Measurements from ENCODE around the gene RPTOR.

The RPTOR gene

DNA sequence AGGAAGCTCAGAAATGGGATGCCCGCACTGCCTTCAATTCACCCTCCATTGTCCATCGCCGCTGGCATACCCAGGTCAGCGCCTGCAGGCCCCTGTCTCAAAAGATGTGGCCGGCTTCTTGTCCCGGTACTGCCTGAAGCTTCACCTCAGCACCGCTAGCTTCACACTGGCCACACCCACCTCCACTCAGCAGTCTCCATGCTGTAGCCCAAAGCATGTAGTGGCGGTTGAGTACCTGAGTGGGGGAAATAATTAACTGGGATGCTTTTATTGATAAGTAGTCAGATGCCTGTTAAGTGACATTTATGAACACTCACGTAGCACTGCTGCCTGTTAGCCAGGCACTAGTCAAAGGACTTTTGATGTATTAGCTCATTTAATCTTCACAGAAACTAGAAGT lies 143.2 kb downstream of the RPTOR start:
- TF ChIP-seq, protein P1, sequence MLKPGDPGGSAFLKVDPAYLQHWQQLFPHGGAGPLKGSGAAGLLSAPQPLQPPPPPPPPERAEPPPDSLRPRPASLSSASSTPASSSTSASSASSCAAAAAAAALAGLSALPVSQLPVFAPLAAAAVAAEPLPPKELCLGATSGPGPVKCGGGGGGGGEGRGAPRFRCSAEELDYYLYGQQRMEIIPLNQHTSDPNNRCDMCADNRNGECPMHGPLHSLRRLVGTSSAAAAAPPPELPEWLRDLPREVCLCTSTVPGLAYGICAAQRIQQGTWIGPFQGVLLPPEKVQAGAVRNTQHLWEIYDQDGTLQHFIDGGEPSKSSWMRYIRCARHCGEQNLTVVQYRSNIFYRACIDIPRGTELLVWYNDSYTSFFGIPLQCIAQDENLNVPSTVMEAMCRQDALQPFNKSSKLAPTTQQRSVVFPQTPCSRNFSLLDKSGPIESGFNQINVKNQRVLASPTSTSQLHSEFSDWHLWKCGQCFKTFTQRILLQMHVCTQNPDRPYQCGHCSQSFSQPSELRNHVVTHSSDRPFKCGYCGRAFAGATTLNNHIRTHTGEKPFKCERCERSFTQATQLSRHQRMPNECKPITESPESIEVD (tag by site-specific recombination; IDR thresholded peaks at IDR 0.05), result no peak
- TF ChIP-seq, protein P2, sequence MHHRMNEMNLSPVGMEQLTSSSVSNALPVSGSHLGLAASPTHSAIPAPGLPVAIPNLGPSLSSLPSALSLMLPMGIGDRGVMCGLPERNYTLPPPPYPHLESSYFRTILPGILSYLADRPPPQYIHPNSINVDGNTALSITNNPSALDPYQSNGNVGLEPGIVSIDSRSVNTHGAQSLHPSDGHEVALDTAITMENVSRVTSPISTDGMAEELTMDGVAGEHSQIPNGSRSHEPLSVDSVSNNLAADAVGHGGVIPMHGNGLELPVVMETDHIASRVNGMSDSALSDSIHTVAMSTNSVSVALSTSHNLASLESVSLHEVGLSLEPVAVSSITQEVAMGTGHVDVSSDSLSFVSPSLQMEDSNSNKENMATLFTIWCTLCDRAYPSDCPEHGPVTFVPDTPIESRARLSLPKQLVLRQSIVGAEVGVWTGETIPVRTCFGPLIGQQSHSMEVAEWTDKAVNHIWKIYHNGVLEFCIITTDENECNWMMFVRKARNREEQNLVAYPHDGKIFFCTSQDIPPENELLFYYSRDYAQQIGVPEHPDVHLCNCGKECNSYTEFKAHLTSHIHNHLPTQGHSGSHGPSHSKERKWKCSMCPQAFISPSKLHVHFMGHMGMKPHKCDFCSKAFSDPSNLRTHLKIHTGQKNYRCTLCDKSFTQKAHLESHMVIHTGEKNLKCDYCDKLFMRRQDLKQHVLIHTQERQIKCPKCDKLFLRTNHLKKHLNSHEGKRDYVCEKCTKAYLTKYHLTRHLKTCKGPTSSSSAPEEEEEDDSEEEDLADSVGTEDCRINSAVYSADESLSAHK (tag by site-specific recombination; IDR thresholded peaks at IDR 0.05), result no peak
- no peak for TF ChIP-seq ZNF112 (tag by site-specific recombination; IDR thresholded peaks at IDR 0.05)
- no peak for TF ChIP-seq ZNF610 (tag by site-specific recombination; IDR thresholded peaks at IDR 0.05; ENCODE audit: borderline replicate concordance)
- TF ChIP-seq ZNF433 (tag by site-specific recombination; IDR thresholded peaks at IDR 0.05; ENCODE audit: low read depth), result no peak
- TF ChIP-seq, protein P3, sequence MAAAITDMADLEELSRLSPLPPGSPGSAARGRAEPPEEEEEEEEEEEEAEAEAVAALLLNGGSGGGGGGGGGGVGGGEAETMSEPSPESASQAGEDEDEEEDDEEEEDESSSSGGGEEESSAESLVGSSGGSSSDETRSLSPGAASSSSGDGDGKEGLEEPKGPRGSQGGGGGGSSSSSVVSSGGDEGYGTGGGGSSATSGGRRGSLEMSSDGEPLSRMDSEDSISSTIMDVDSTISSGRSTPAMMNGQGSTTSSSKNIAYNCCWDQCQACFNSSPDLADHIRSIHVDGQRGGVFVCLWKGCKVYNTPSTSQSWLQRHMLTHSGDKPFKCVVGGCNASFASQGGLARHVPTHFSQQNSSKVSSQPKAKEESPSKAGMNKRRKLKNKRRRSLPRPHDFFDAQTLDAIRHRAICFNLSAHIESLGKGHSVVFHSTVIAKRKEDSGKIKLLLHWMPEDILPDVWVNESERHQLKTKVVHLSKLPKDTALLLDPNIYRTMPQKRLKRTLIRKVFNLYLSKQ (tag by site-specific recombination; IDR thresholded peaks at IDR 0.05; ENCODE audit: borderline replicate concordance), result no peak
- TF ChIP-seq ZNF292 (tag by site-specific recombination; IDR thresholded peaks at IDR 0.05; ENCODE audit: borderline replicate concordance, low read depth), result no peak
- TF ChIP-seq, protein P4, sequence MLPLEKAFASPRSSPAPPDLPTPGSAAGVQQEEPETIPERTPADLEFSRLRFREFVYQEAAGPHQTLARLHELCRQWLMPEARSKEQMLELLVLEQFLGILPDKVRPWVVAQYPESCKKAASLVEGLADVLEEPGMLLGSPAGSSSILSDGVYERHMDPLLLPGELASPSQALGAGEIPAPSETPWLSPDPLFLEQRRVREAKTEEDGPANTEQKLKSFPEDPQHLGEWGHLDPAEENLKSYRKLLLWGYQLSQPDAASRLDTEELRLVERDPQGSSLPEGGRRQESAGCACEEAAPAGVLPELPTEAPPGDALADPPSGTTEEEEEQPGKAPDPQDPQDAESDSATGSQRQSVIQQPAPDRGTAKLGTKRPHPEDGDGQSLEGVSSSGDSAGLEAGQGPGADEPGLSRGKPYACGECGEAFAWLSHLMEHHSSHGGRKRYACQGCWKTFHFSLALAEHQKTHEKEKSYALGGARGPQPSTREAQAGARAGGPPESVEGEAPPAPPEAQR (tag by site-specific recombination; IDR thresholded peaks at IDR 0.05), result no peak
- no peak for TF ChIP-seq ZNF121 (tag by site-specific recombination; IDR thresholded peaks at IDR 0.05)
- no peak for TF ChIP-seq ZNF654 (tag by site-specific recombination; IDR thresholded peaks at IDR 0.05; ENCODE audit: low read depth)
- TF ChIP-seq KLF9 (tag by site-specific recombination; IDR thresholded peaks at IDR 0.05; ENCODE audit: low read depth), result no peak
- no peak for TF ChIP-seq RBAK (tag by site-specific recombination; IDR thresholded peaks at IDR 0.05)
- no peak for TF ChIP-seq SCRT2 (tag by site-specific recombination; IDR thresholded peaks at IDR 0.05)
- TF ChIP-seq, protein P5, sequence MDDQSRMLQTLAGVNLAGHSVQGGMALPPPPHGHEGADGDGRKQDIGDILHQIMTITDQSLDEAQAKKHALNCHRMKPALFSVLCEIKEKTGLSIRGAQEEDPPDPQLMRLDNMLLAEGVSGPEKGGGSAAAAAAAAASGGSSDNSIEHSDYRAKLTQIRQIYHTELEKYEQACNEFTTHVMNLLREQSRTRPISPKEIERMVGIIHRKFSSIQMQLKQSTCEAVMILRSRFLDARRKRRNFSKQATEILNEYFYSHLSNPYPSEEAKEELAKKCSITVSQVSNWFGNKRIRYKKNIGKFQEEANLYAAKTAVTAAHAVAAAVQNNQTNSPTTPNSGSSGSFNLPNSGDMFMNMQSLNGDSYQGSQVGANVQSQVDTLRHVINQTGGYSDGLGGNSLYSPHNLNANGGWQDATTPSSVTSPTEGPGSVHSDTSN (CRISPR knock-in tag; IDR thresholded peaks at IDR 0.05), result no peak
- no peak for TF ChIP-seq ZNF221 (tag by site-specific recombination; IDR thresholded peaks at IDR 0.05; ENCODE audit: borderline replicate concordance)
- no peak for TF ChIP-seq ZNF837 (tag by site-specific recombination; IDR thresholded peaks at IDR 0.05)
- POLR2A ChIA-PET, result no interaction called here
- H3K9me3 ChIP-seq (ENCODE audit: control insufficient read depth, insufficient read depth, low read depth, low read length), result no peaks in the 10 kb centered on the region
- H3K4me1 ChIP-seq (ENCODE audit: control insufficient read depth, insufficient read depth, low read length), result no peaks in the 10 kb centered on the region
- H3K36me3 ChIP-seq (ENCODE audit: control insufficient read depth in 2 of 2, insufficient read depth in 1 of 2, low read length in 2 of 2), result peaks cover 0 to 15% of the 10 kb centered on the region in 2 experiments; a peak in 2 of 3 replicates
- H3K4me3 ChIP-seq (ENCODE audit: low read depth, low read length), result no peak overlapping the region
- H3K27ac ChIP-seq (ENCODE audit: extremely low read depth, low read depth, low read length), result no peak overlapping the region
- CTCF ChIA-PET, result no interaction called here

DNA sequence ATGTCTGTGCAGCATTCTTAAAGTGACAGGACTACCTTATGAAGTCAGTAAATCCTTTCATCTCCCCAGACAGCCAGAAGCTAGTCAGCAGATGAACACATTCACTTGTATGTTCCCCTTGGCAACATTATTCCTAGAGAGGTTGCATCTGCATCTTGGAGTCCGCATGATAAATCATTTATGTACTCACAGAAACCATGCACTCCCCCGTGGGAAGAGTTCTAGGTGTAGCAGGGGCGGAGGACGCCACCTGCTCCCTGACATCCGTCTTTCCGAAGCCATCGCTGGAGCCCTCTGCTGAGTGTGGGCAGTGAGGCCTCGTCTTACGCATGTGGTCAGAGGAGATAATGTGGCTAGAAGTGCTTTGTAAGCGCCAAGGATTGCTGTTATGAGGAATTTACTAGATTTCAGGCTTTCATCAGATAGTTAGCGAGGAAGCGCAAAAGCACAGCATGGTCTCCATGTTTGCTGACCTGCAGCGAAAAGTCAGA lies 144.5 kb downstream of the RPTOR start:
- POLR2A ChIA-PET, result no interaction called here
- H3K27ac ChIP-seq (ENCODE audit: extremely low read depth, low read depth, low read length), result no peak overlapping the region
- H3K9me3 ChIP-seq (ENCODE audit: control insufficient read depth, insufficient read depth, low read depth, low read length), result no peaks in the 10 kb centered on the region
- CTCF ChIA-PET, result no interaction called here
- TF ChIP-seq EGR2 (tag by site-specific recombination; IDR thresholded peaks at IDR 0.05; ENCODE audit: low read depth) (peak; percentile 38; the same call in 1 of the 2 replicates), TRIM28 (IDR thresholded peaks at IDR 0.05; ENCODE audit: borderline replicate concordance, low read length) (peak; percentile 31; the same call in 1 of the 2 replicates), ZNF549 (tag by site-specific recombination; IDR thresholded peaks at IDR 0.05) (no peak), TCF7L2 (IDR thresholded peaks at IDR 0.05; ENCODE audit: borderline replicate concordance, low read depth, low read length) (0 out of 2 replicates have a peak, but pooled peaks have one; percentile 16)
- H3K4me1 ChIP-seq (ENCODE audit: control insufficient read depth, insufficient read depth, low read length), result no peaks in the 10 kb centered on the region
- H3K36me3 ChIP-seq (ENCODE audit: control insufficient read depth in 2 of 2, insufficient read depth in 1 of 2, low read length in 2 of 2), result peaks cover 0 to 10% of the 10 kb centered on the region in 2 experiments; a peak in 2 of 3 replicates
- no peak overlapping the region for H3K4me3 ChIP-seq (ENCODE audit: low read depth, low read length)
